ENCODE measurements around the gene ISLR2.

- no peak for TF ChIP-seq CTCF (IDR thresholded peaks at IDR 0.05 in 2 of 3, conservative IDR thresholded peaks at IDR 0.05 in 1 of 3; ENCODE audit: borderline replicate concordance in 1 of 3, insufficient read depth in 1 of 3, low read depth in 2 of 3, low read length in 2 of 3)
- TF ChIP-seq SIN3A (IDR thresholded peaks at IDR 0.05; ENCODE audit: low read depth), result no peak
Measured at GRCh38 chr15:74136814-74137536, 6.6 kb downstream of the ISLR2 start.
